Naive thymus-derived CD4-positive, alpha-beta T cell (primary cell): ENCODE data around the gene CCDC148. TPM values are rescaled to one million over a fixed set of nuclear protein-coding genes. Genes with fewer than 3 reads are reported as not detected.
A peak's percentile ranks its signal among the peaks of the same experiment; 100 is the strongest.

Experiments
- ATAC-seq: fragments of 150-1000 bp; cut with Tn5 transposase; 2 replicates; pipeline ENCODE4 v1.10.0; 2021; ENCODE audit warnings: mild to moderate bottlenecking, moderate library complexity
- CTCF ChIA-PET: fragments of 350-600 bp; sonication (Branson Sonifier 250); formaldehyde crosslinking; loops from one replicate; lab custom pipeline; 2021; ENCODE audit warnings: antibody characterized with exemption; lab: Charles Lee
- POLR2A ChIA-PET: fragments of 350-600 bp; sonication (Branson Sonifier 250); formaldehyde crosslinking; loops from one replicate; lab custom pipeline; 2021; ENCODE audit warnings: antibody characterized with exemption, inconsistent platforms; lab: Charles Lee
- DNase-seq, 9 donors: peaks; one replicate each; pipeline versions ENCODE4 v3.0.0 to v3.0.0-alpha.2; 2020 to 2022; ENCODE audit warnings: mixed read lengths in 1 of 9
- H3K27ac ChIP-seq: one replicate; pipeline ENCODE4 v1.7.0; 2013; ENCODE audit warnings: mild to moderate bottlenecking, low read depth, low read length, moderate library complexity
- H3K27me3 ChIP-seq, 2 donors: one replicate each; pipeline ENCODE4 v1.7.0; 2013; ENCODE audit warnings: low read length in 2 of 2, mild to moderate bottlenecking in 2 of 2, moderate library complexity in 2 of 2; ENCODE audit not compliant: control insufficient read depth in 2 of 2, insufficient read depth in 2 of 2
- H3K36me3 ChIP-seq, 3 experiments: 1 replicate in 2 of 3; 2 replicates in 1 of 3; pipeline ENCODE4 v1.7.0; 2013; ENCODE audit warnings: low read length in 3 of 3, mild to moderate bottlenecking in 3 of 3, moderate library complexity in 1 of 3; ENCODE audit not compliant: insufficient read depth in 3 of 3, control insufficient read depth in 2 of 3
- H3K4me1 ChIP-seq, 2 donors: one replicate each; pipeline ENCODE4 v1.7.0; 2013; ENCODE audit warnings: low read length in 2 of 2, mild to moderate bottlenecking in 2 of 2, moderate library complexity in 1 of 2; ENCODE audit not compliant: control insufficient read depth in 2 of 2, insufficient read depth in 2 of 2
- H3K4me3 ChIP-seq: 2 replicates; pipeline ENCODE4 v1.7.0; 2013; ENCODE audit warnings: mild to moderate bottlenecking, low read length
- H3K9me3 ChIP-seq, 3 experiments: 1 replicate in 2 of 3; 2 replicates in 1 of 3; pipeline ENCODE4 v1.7.0; 2013; ENCODE audit warnings: low read length in 3 of 3; ENCODE audit not compliant: control insufficient read depth in 2 of 3
- H3K27ac Mint-ChIP-seq, 9 donors: one replicate each; pipeline ENCODE4 v1.8.0; 2020 to 2022; ENCODE audit warnings: mixed read lengths in 9 of 9, mild to moderate bottlenecking in 8 of 9, moderate library complexity in 5 of 9, inconsistent platforms in 2 of 9
- H3K27me3 Mint-ChIP-seq, 5 donors: one replicate each; pipeline ENCODE4 v1.8.0; 2021 to 2022; ENCODE audit warnings: mixed read lengths in 5 of 5, mild to moderate bottlenecking in 1 of 5
- H3K36me3 Mint-ChIP-seq, 5 donors: one replicate each; pipeline ENCODE4 v1.8.0; 2020 to 2022; ENCODE audit warnings: mixed read lengths in 5 of 5, mild to moderate bottlenecking in 3 of 5, inconsistent platforms in 1 of 5
- H3K4me1 Mint-ChIP-seq, 7 donors: one replicate each; pipeline ENCODE4 v1.8.0; 2020 to 2022; ENCODE audit warnings: mixed read lengths in 7 of 7, mild to moderate bottlenecking in 3 of 7, inconsistent platforms in 1 of 7
- H3K4me3 Mint-ChIP-seq, 10 donors: one replicate each; pipeline ENCODE4 v1.8.0; 2020 to 2022; ENCODE audit warnings: mild to moderate bottlenecking in 10 of 10, mixed read lengths in 10 of 10, moderate library complexity in 6 of 10, inconsistent platforms in 2 of 10
- H3K9me3 Mint-ChIP-seq, 11 donors: one replicate each; pipeline ENCODE4 v1.8.0; 2020 to 2022; ENCODE audit warnings: mixed read lengths in 11 of 11, mild to moderate bottlenecking in 4 of 11, inconsistent platforms in 1 of 11, moderate library complexity in 1 of 11
- intact Hi-C, 2 donors: fragments of 100-400 bp; cut with micrococcal nuclease; formaldehyde crosslinking; loops; one replicate each; pipeline ENCODE4 v1.15.1; 2023
- polyA plus RNA-seq, 2 donors: library from polyadenylated mRNA; unstranded; fragments of 300-500 nt; fragmentation: Illumina TruSeq; gene quantifications; one replicate each; pipeline ENCODE4 v1.2.3, GENCODE V29; 2021
- total RNA-seq, 6 experiments: library from RNA in 5 of 6; stranded (reverse) in 5 of 6; gene quantifications; 1 replicate in 5 of 6; 2 replicates in 1 of 6; pipeline ENCODE4 v1.2.3 and lab custom pipeline; 2021 to 2026

The CCDC148 gene
- total and polyA plus RNA-seq, 7 experiments from 2014 or later, result 0.14 to 0.54 TPM; not detected in 5

DNA sequence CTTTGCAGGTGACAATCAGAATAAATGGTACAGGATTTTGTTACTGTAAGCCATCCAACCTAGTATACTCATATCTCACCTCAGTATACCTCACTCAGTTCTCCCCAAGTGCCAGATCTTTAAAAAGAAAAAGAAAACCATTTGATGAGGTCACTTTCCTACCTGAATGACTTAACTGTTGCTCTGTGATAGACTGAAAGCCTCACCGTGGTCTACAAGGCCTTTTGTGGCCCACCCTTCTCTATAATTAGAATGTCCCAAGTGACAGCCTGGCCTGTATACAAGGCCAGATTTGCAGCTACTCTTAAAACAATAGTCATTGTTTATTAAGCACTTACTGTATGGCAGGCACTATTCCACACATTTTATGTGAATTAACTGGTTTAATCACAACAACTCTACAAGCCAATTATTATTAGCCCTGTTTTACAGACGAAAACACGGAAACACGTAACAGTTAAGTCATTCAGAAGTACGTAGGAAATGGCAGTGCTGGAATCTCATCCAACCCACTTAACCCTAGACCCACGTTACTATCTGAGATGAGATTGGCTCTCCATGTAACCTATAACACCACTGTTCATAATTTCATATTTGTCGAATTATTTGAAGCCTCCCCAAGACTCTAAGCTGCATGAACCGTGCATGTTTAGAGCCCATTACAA lies 28.5 kb upstream of the CCDC148 start:
- Mint-ChIP-seq H3K4me3 (no peak overlapping the region), H3K4me1 (peaks cover 0 to 9% (median 0%) of the 10 kb centered on the region in 7 donors), H3K36me3 (peaks cover 0 to 5% (median 0%) of the 10 kb centered on the region in 5 donors), H3K27ac (no peak overlapping the region), H3K27me3 (no peaks in the 10 kb centered on the region), H3K9me3 (peaks cover 0 to 2% (median 0%) of the 10 kb centered on the region in 11 donors)
- POLR2A ChIA-PET, result no interaction called here
- Histone ChIP-seq H3K4me1 (no peaks in the 10 kb centered on the region), H3K4me3 (no peak overlapping the region), H3K9me3 (no peaks in the 10 kb centered on the region), H3K27ac (no peak overlapping the region), H3K27me3 (no peaks in the 10 kb centered on the region), H3K36me3 (no peaks in the 10 kb centered on the region)
- DNase-seq (no peak), ATAC-seq (no peak)
- CTCF ChIA-PET, result no interaction called here
- intact Hi-C loops, result no loop called here

DNA sequence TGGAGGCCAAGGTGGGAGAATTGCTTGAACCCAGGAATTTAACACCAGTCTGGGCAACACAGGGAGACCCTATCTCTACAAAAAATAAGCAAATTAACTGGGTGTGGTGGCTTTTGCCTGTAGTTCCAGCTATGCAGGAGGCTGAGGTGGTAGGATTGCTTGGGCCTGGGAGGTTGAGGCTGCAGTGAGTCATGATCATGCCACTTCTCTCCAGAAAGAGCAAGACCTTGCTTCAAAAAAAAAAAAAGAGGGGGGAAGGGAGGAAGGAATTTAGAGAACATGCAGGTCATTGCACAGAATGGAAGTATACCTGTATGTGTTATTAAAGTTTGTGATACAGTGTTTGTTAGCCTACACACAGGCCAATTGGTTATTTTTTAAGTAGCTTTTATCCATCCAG lies 26.0 kb upstream of the CCDC148 start:
- Histone ChIP-seq H3K36me3 (no peaks in the 10 kb centered on the region), H3K27ac (no peak overlapping the region), H3K4me1 (peaks cover 3 to 4% of the 10 kb centered on the region in 2 donors), H3K9me3 (no peaks in the 10 kb centered on the region), H3K27me3 (no peaks in the 10 kb centered on the region), H3K4me3 (no peak overlapping the region)
- Mint-ChIP-seq H3K27ac (peak overlapping the region in 1 of 9 donors; percentile 17), H3K27me3 (no peaks in the 10 kb centered on the region), H3K4me1 (peaks cover 6 to 12% (median 10%) of the 10 kb centered on the region in 7 donors), H3K4me3 (no peak overlapping the region), H3K9me3 (peaks cover 0 to 2% (median 0%) of the 10 kb centered on the region in 11 donors), H3K36me3 (peaks cover 0 to 5% (median 0%) of the 10 kb centered on the region in 5 donors)
- POLR2A ChIA-PET, result no interaction called here
- intact Hi-C loops, result no loop called here
- CTCF ChIA-PET, result no interaction called here
- ATAC-seq, result no peak
- no peak for DNase-seq

DNA sequence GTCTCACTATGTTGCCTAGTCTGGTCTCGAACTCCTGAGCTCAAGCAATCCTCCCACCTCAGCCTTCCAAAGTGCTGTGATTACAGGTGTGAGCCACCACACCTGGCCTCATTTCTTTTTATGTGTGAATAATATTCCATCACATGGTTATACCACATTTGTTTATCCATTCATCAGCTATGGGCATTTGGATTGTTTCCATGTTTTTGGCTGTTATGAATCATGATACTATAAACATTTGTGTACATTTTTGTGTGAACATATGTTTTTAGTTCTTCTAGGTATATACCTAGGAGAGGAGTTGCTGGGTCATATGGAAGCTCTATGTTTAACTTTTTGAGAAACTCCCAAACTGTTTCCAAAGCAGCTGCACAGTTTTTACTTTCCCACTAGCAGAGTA lies 24.6 kb upstream of the CCDC148 start:
- intact Hi-C loops, result no loop called here
- Mint-ChIP-seq H3K9me3 (peaks cover 0 to 2% (median 0%) of the 10 kb centered on the region in 11 donors), H3K27ac (no peak overlapping the region), H3K4me3 (no peak overlapping the region), H3K27me3 (no peaks in the 10 kb centered on the region), H3K36me3 (peaks cover 0 to 5% (median 0%) of the 10 kb centered on the region in 5 donors), H3K4me1 (peaks cover 12 to 25% (median 19%) of the 10 kb centered on the region in 7 donors)
- DNase-seq, result no peak
- CTCF ChIA-PET, result no interaction called here
- Histone ChIP-seq H3K4me1 (peaks cover 9 to 10% of the 10 kb centered on the region in 2 donors), H3K27me3 (no peaks in the 10 kb centered on the region), H3K36me3 (no peaks in the 10 kb centered on the region), H3K27ac (no peak overlapping the region), H3K4me3 (no peak overlapping the region), H3K9me3 (no peaks in the 10 kb centered on the region)
- ATAC-seq, result no peak
- POLR2A ChIA-PET, result no interaction called here

DNA sequence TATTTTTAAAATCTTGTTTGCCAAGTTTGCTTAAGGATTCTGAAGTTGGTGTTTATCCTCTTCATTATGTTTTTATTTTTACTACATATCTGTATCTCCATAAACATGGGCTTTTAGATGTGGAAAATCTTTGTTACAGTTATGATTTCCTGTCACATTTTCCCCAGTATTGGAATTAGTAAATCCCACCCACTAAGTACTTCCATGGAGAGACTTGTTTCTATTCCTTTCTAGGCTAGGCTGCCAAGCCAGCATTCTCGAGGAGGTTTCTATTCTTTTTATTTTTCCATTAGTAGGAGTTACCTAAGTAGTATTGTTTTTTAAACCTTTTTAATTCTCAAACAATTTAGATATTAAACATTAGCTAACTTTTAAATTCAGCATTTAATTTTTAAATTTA lies 22.3 kb upstream of the CCDC148 start:
- H3K4me1 Mint-ChIP-seq, result peaks cover 12 to 33% (median 19%) of the 10 kb centered on the region in 7 donors
- Histone ChIP-seq H3K27ac (no peak overlapping the region), H3K4me3 (no peak overlapping the region), H3K36me3 (no peaks in the 10 kb centered on the region), H3K4me1 (peaks cover 9 to 10% of the 10 kb centered on the region in 2 donors), H3K9me3 (no peaks in the 10 kb centered on the region), H3K27me3 (no peaks in the 10 kb centered on the region)
- peaks cover 0 to 5% (median 0%) of the 10 kb centered on the region in 5 donors for H3K36me3 Mint-ChIP-seq
- intact Hi-C loops, result no loop called here
- ATAC-seq (no peak), DNase-seq (no peak)
- peaks cover 0 to 2% (median 0%) of the 10 kb centered on the region in 11 donors for H3K9me3 Mint-ChIP-seq
- CTCF ChIA-PET, result no interaction called here
- H3K4me3 Mint-ChIP-seq, result no peak overlapping the region
- POLR2A ChIA-PET, result no interaction called here
- peak overlapping the region in 3 of 9 donors; percentile 10 to 80 (median 21) for H3K27ac Mint-ChIP-seq
- no peaks in the 10 kb centered on the region for H3K27me3 Mint-ChIP-seq

DNA sequence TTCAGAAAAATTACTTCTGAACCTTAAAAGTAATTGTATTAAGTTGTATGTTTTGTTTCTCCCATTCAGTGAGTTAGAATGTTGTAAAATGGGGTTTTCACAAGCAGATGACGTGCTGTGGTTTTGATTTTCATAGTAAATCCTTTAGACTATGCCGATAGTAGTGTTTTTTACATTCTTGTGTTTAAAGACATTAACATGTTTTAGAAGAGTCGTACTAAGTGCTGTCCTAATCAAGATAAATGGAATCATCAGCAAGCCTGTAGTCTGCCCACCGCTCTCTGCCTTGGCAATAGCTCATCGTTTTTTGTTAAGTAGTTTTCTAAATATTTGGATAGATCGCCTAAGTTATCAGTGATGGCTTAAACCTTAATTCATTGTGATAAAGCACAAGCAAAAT lies 21.7 kb upstream of the CCDC148 start:
- POLR2A ChIA-PET, result interaction anchor here (2.5 kb wide), 1 partner anchor 21 kb away, joined by 7 read pairs; the partner anchor contains the start of genes CCDC148 and PKP4

DNA sequence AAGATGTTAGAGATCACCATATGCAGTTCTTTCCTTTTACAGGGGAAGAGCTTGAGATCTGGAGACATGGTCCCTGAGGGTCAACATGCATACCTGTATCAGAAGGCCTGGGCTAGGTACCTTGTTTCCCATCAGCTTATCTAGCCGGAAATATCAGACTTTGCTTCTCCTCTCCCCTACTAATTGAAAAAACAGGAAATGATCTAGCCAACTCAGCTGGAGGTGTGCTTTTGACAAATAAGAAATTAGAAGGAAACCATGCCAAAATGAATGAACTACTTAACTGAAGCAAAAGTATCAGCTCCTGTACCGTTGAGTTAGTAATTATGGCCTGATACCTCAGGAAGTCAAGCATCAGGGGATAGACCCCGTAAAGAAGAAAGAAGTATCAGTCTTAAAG lies 20.6 kb upstream of the CCDC148 start:
- intact Hi-C loops, result loop anchor here in 1 of 2 donors (1.0 kb wide), 1 partner anchor 17 kb away; no protein-coding TSS in a partner anchor
- Histone ChIP-seq H3K4me1 (peaks cover 9 to 10% of the 10 kb centered on the region in 2 donors), H3K27me3 (no peaks in the 10 kb centered on the region), H3K27ac (peak overlapping the region; percentile 23), H3K9me3 (no peaks in the 10 kb centered on the region), H3K36me3 (no peaks in the 10 kb centered on the region), H3K4me3 (no peak overlapping the region)
- H3K9me3 Mint-ChIP-seq, result peaks cover 0 to 11% (median 0%) of the 10 kb centered on the region in 11 donors
- ChIA-PET CTCF (interaction anchor here (0.6 to 0.7 kb wide), 2 partner anchors 20 to 471 kb away, joined by 3 read pairs; partner anchors contain the start of genes CCDC148 and PKP4), POLR2A (interaction anchor here (0.8 to 2.5 kb wide), 2 partner anchors 9 to 20 kb away, joined by 3 to 7 read pairs; partner anchors contain the start of genes CCDC148 and PKP4)
- peak in 6 of 9 donors; percentile 5 to 25 (median 17) for DNase-seq
- peak overlapping the region; percentile 49 to 87 (median 80) for H3K27ac Mint-ChIP-seq
- H3K36me3 Mint-ChIP-seq, result peaks cover 0 to 5% (median 3%) of the 10 kb centered on the region in 5 donors
- ATAC-seq, result peak; percentile 42
- H3K4me3 Mint-ChIP-seq, result peak overlapping the region; percentile 2 to 77 (median 63)
- H3K4me1 Mint-ChIP-seq, result peaks cover 10 to 33% (median 19%) of the 10 kb centered on the region in 7 donors
- no peaks in the 10 kb centered on the region for H3K27me3 Mint-ChIP-seq

More for the DNA sequence above, 21.7 kb upstream of the CCDC148 start:
- intact Hi-C loops, result no loop called here
- Mint-ChIP-seq H3K4me1 (peaks cover 12 to 33% (median 19%) of the 10 kb centered on the region in 7 donors), H3K4me3 (no peak overlapping the region), H3K36me3 (peaks cover 0 to 3% (median 0%) of the 10 kb centered on the region in 5 donors), H3K27me3 (no peaks in the 10 kb centered on the region), H3K27ac (peak overlapping the region in 4 of 9 donors; percentile 7 to 80 (median 34)), H3K9me3 (peaks cover 0 to 3% (median 0%) of the 10 kb centered on the region in 11 donors)
- Histone ChIP-seq H3K9me3 (no peaks in the 10 kb centered on the region), H3K4me3 (no peak overlapping the region), H3K27ac (no peak overlapping the region), H3K36me3 (no peaks in the 10 kb centered on the region), H3K27me3 (no peaks in the 10 kb centered on the region), H3K4me1 (peaks cover 9 to 10% of the 10 kb centered on the region in 2 donors)
- ATAC-seq (no peak), DNase-seq (no peak)
- CTCF ChIA-PET, result interaction anchor here (0.6 kb wide), 1 partner anchor 19 kb away, joined by 3 read pairs; no protein-coding TSS in a partner anchor
